Liver (tissue), 9 donors: ENCODE data around the gene GNG14. TPM values are rescaled to one million over a fixed set of nuclear protein-coding genes. Genes with fewer than 3 reads are reported as not detected.

ENCODE experiments used
- DNase-seq: peaks from one replicate; pipeline ENCODE4 v3.0.0-alpha.2; 2017; ENCODE audit warnings: low spot score
- H3K27ac ChIP-seq, 2 donors: one replicate each; pipeline ENCODE4 v1.7.0; 2013; ENCODE audit warnings: inconsistent platforms in 2 of 2, low read length in 2 of 2, control low read depth in 1 of 2, low read depth in 1 of 2, mild to moderate bottlenecking in 1 of 2
- H3K27me3 ChIP-seq, 4 donors: one replicate each; pipeline versions ENCODE4 v1.6.1 to v1.7.0; 2013; ENCODE audit warnings: low read length in 3 of 4, inconsistent platforms in 1 of 4, mild to moderate bottlenecking in 1 of 4, moderate library complexity in 1 of 4; ENCODE audit not compliant: control insufficient read depth in 4 of 4, insufficient read depth in 4 of 4
- H3K36me3 ChIP-seq, 4 donors: one replicate each; pipeline versions ENCODE4 v1.6.1 to v1.7.0; 2013; ENCODE audit warnings: low read length in 3 of 4, mild to moderate bottlenecking in 3 of 4, low read depth in 1 of 4, moderate library complexity in 1 of 4; ENCODE audit not compliant: control insufficient read depth in 4 of 4, insufficient read depth in 3 of 4
- H3K4me1 ChIP-seq, 4 donors: one replicate each; pipeline versions ENCODE4 v1.6.1 to v1.7.0; 2013; ENCODE audit warnings: low read length in 3 of 4, mild to moderate bottlenecking in 3 of 4, moderate library complexity in 1 of 4; ENCODE audit not compliant: control insufficient read depth in 4 of 4, insufficient read depth in 4 of 4
- H3K4me3 ChIP-seq, 3 donors: one replicate each; pipeline versions ENCODE4 v1.6.1 to v1.7.0; 2013; ENCODE audit warnings: low read length in 3 of 3, control low read depth in 1 of 3, low read depth in 1 of 3, mild to moderate bottlenecking in 1 of 3
- H3K9ac ChIP-seq, 2 donors: one replicate each; pipeline ENCODE4 v1.7.0; 2013; ENCODE audit warnings: low read length in 2 of 2, mild to moderate bottlenecking in 2 of 2, moderate library complexity in 2 of 2, control low read depth in 1 of 2, low read depth in 1 of 2
- H3K9me3 ChIP-seq, 4 donors: one replicate each; pipeline versions ENCODE4 v1.6.1 to v1.7.0; 2013; ENCODE audit warnings: low read length in 3 of 4; ENCODE audit not compliant: control insufficient read depth in 4 of 4
- ATF3 ChIP-seq: IDR thresholded peaks from 2 replicates; pipeline ENCODE4 v1.6.1; 2016; ENCODE audit warnings: antibody characterized with exemption
- CTCF ChIP-seq: fragments of 150-350 bp; IDR thresholded peaks from 2 replicates; pipeline ENCODE4 v1.5.1; 2017; ENCODE audit warnings: improper control_type of control experiment, low read depth, low read length; ENCODE audit not compliant: missing input control
- EGR1 ChIP-seq, 2 donors: IDR thresholded peaks; 2 replicates each; pipeline ENCODE4 v1.6.1; 2016 to 2018; ENCODE audit warnings: antibody characterized with exemption in 2 of 2, low read depth in 2 of 2
- FOXA1 ChIP-seq: IDR thresholded peaks from 2 replicates; pipeline ENCODE4 v1.6.1; 2016; ENCODE audit warnings: antibody characterized with exemption
- FOXA2 ChIP-seq: IDR thresholded peaks from 2 replicates; pipeline ENCODE4 v1.6.1; 2016; ENCODE audit warnings: antibody characterized with exemption
- GABPA ChIP-seq, 2 donors: IDR thresholded peaks in 1 of 2; conservative IDR thresholded peaks in 1 of 2; 2 replicates each; pipeline ENCODE4 v1.6.1; 2016; ENCODE audit warnings: antibody characterized with exemption in 2 of 2, mild to moderate bottlenecking in 1 of 2, moderate library complexity in 1 of 2
- HNF4G ChIP-seq: IDR thresholded peaks from 2 replicates; pipeline ENCODE4 v1.6.1; 2016; ENCODE audit warnings: antibody characterized with exemption
- JUND ChIP-seq, 2 donors: IDR thresholded peaks; 2 replicates each; pipeline ENCODE4 v1.6.1; 2016; ENCODE audit warnings: antibody characterized with exemption in 2 of 2
- NR2F2 ChIP-seq: IDR thresholded peaks from 2 replicates; pipeline ENCODE4 v1.6.1; 2016; ENCODE audit warnings: antibody characterized with exemption
- RAD21 ChIP-seq, 2 donors: IDR thresholded peaks; 2 replicates each; pipeline ENCODE4 v1.6.1; 2016; ENCODE audit warnings: antibody characterized with exemption in 2 of 2, mild to moderate bottlenecking in 2 of 2
- REST ChIP-seq: IDR thresholded peaks from 2 replicates; pipeline ENCODE4 v1.6.1; 2016; ENCODE audit warnings: antibody characterized with exemption, mild to moderate bottlenecking
- RXRA ChIP-seq, 2 donors: IDR thresholded peaks; 2 replicates each; pipeline ENCODE4 v1.6.1; 2017 to 2018; ENCODE audit warnings: antibody characterized with exemption in 2 of 2, mild to moderate bottlenecking in 1 of 2
- TAF1 ChIP-seq: conservative IDR thresholded peaks from 2 replicates; pipeline ENCODE4 v1.6.1; 2016; ENCODE audit warnings: antibody characterized with exemption, mild to moderate bottlenecking
- YY1 ChIP-seq: IDR thresholded peaks from 2 replicates; pipeline ENCODE4 v1.6.1; 2016; ENCODE audit warnings: antibody characterized with exemption, mild to moderate bottlenecking
- ZBTB33 ChIP-seq: IDR thresholded peaks from 2 replicates; pipeline ENCODE4 v1.6.1; 2016; ENCODE audit warnings: antibody characterized with exemption
- WGBS: extraction: QIAGEN DNeasy Blood & Tissue Kit; methylation state at CpG from one replicate; pipeline ENCODE4 v1.1.7; 2013; 5-methylcytosine and 5-hydroxymethylcytosine counted together
- polyA plus RNA-seq, 2 donors: library from polyadenylated mRNA; stranded (reverse) in 1 of 2; unstranded in 1 of 2; fragments of 200-250 nt in 1 of 2; fragments of >200 nt in 1 of 2; fragmentation: Nextera tagmentation in 1 of 2; extraction: Ambion mirVana in 1 of 2; gene quantifications; one replicate each; pipeline versions ENCODE4 v1.2.1 to v1.2.3, GENCODE V29; 2013 to 2015
- total RNA-seq, 2 donors: library from RNA; depleted of rRNA; stranded (reverse); fragments of >200 nt; gene quantifications; one replicate each; pipeline ENCODE4 v1.2.3, GENCODE V29; 2014
- donor health status: healthy.
- donor health status: healthy.
- donor health status: healthy.
- donor health status: healthy.
- donor health status: healthy.

Gene GNG14
- total and polyA plus RNA-seq, 4 donors: not detected

- TF ChIP-seq CTCF: no peak
- TF ChIP-seq HNF4G: no peak
- no peak for TF ChIP-seq ATF3
- no peak for TF ChIP-seq RXRA (IDR thresholded peaks at IDR 0.05)
- no peak for TF ChIP-seq RAD21 (IDR thresholded peaks at IDR 0.05)
- TF ChIP-seq NR2F2: no peak
- TF ChIP-seq GABPA (IDR thresholded peaks at IDR 0.05 in 1 of 2, conservative IDR thresholded peaks at IDR 0.05 in 1 of 2): no peak
- TF ChIP-seq EGR1 (IDR thresholded peaks at IDR 0.05; ENCODE audit: low read depth in 2 of 2): no peak
Measured at GRCh38 chr19:12675399-12675798, 12.4 kb upstream of the GNG14 start (continued).

GRCh38 chr19:12675940-12676339 lies 11.9 kb upstream of the GNG14 start:
- H3K9me3 ChIP-seq: no peaks in the 10 kb centered on the region
- peaks cover 2 to 25% (median 18%) of the 10 kb centered on the region in 4 donors for H3K4me1 ChIP-seq
- no peak for DNase-seq
- H3K36me3 ChIP-seq: peaks cover 16 to 46% (median 28%) of the 10 kb centered on the region in 4 donors
- no peak for TF ChIP-seq CTCF
- TF ChIP-seq RXRA (IDR thresholded peaks at IDR 0.05): no peak
- TF ChIP-seq REST: no peak
- no peak for TF ChIP-seq ATF3
- no peak for TF ChIP-seq GABPA (IDR thresholded peaks at IDR 0.05 in 1 of 2, conservative IDR thresholded peaks at IDR 0.05 in 1 of 2)
- no peak for TF ChIP-seq HNF4G
- TF ChIP-seq YY1: no peak
- TF ChIP-seq FOXA2: no peak
- TF ChIP-seq JUND (IDR thresholded peaks at IDR 0.05): no peak
- no peak for TF ChIP-seq FOXA1
- TF ChIP-seq TAF1: no peak
- no peak for TF ChIP-seq ZBTB33
- no peak overlapping the region for H3K9ac ChIP-seq
- H3K27me3 ChIP-seq: no peaks in the 10 kb centered on the region
- WGBS: 91% methylated on average over 15 of the region's 15 CpGs
- H3K27ac ChIP-seq: no peak overlapping the region
- no peak overlapping the region for H3K4me3 ChIP-seq
